ENCODE measurements around the gene TUBB4B. TPM values are rescaled to one million over a fixed set of nuclear protein-coding genes. Genes with fewer than 3 reads are reported as not detected.

Gene TUBB4B
- polyA plus RNA-seq, 1 of the 3 experiments (the other 2 are of a cell fraction), result 508 TPM

- no peak overlapping the region for H3K4me2 ChIP-seq
- no peak overlapping the region for H3K9ac ChIP-seq
- H3K79me2 ChIP-seq (ENCODE audit: insufficient read depth), result peaks cover 70% of the 10 kb centered on the region
- H3K9me2 ChIP-seq, result no peaks in the 10 kb centered on the region
- H3K4me1 ChIP-seq (ENCODE audit: control insufficient read depth in 1 of 2, insufficient read depth in 2 of 2, low read depth in 1 of 2, low read length in 1 of 2), result peaks cover 10 to 23% of the 10 kb centered on the region in 2 experiments
- DNase-seq, result no peak
- peaks cover 66% of the 10 kb centered on the region for H4K20me1 ChIP-seq (ENCODE audit: insufficient read depth)
- H2AFZ ChIP-seq (ENCODE audit: low read depth), result no peak overlapping the region
- no peak overlapping the region for H3K4me3 ChIP-seq (ENCODE audit: low read depth in 2 of 2, low read length in 1 of 2)
- H3K9me3 ChIP-seq, result no peaks in the 10 kb centered on the region
- POLR2A ChIA-PET, result no interaction called here
- CTCF ChIA-PET, result interaction anchor here (1.2 to 3.1 kb wide), 3 partner anchors 20 to 43 kb away, joined by 5 to 11 read pairs (median 6); partner anchors contain the start of gene RNF224
- no CpG with 5 or more reads among the region's 14 CpGs for WGBS (ENCODE audit: low lambda C conversion rate)
- TF ChIP-seq CHD2 (IDR thresholded peaks at IDR 0.05; ENCODE audit: low read length, partially characterized antibody) (no peak), EZH2phosphoT487 (IDR thresholded peaks at IDR 0.05; ENCODE audit: borderline replicate concordance, low read depth) (no peak), TAF1 (IDR thresholded peaks at IDR 0.05; ENCODE audit: borderline replicate concordance, low read depth, low read length) (no peak), ZBTB33 (IDR thresholded peaks at IDR 0.05; ENCODE audit: borderline replicate concordance, low read depth) (no peak), USF2 (IDR thresholded peaks at IDR 0.05; ENCODE audit: borderline replicate concordance, low read depth, low read length) (no peak), GABPA (IDR thresholded peaks at IDR 0.05; ENCODE audit: low read depth) (no peak), REST (IDR thresholded peaks at IDR 0.05; ENCODE audit: low read depth, low read length) (no peak)
- H3K27ac ChIP-seq (ENCODE audit: low read depth in 2 of 2, low read length in 1 of 2), result no peak overlapping the region
- H3K36me3 ChIP-seq (replicated peaks in 1 of 2; ENCODE audit: control insufficient read depth in 1 of 2, insufficient read depth in 2 of 2, low read length in 1 of 2), result peaks cover 3 to 21% of the 10 kb centered on the region in 2 experiments
- no peaks in the 10 kb centered on the region for H3K27me3 ChIP-seq (ENCODE audit: insufficient read depth)
- peaks cover 14% of the 10 kb centered on the region for H3F3A ChIP-seq (replicated peaks; ENCODE audit: insufficient read depth)
Observed at GRCh38 chr9:137193771-137194170, 47.3 kb upstream of the TUBB4B start.

- no peak overlapping the region for H3K4me3 ChIP-seq (ENCODE audit: low read depth in 2 of 2, low read length in 1 of 2)
- POLR2A ChIA-PET, result interaction anchor here (1.4 kb wide), 1 partner anchor 65 kb away, joined by 3 read pairs; no protein-coding TSS in a partner anchor
- H3K9me2 ChIP-seq, result no peaks in the 10 kb centered on the region
- WGBS (ENCODE audit: low lambda C conversion rate), result 77% methylated on average over 9 of the region's 16 CpGs
- H3K27me3 ChIP-seq (ENCODE audit: insufficient read depth), result no peaks in the 10 kb centered on the region
- no peak for DNase-seq
- H3K27ac ChIP-seq (ENCODE audit: low read depth in 2 of 2, low read length in 1 of 2), result no peak overlapping the region
- peaks cover 67% of the 10 kb centered on the region for H4K20me1 ChIP-seq (ENCODE audit: insufficient read depth)
- peaks cover 8% of the 10 kb centered on the region for H3F3A ChIP-seq (replicated peaks; ENCODE audit: insufficient read depth)
- no peak overlapping the region for H3K9ac ChIP-seq
- peaks cover 15 to 26% of the 10 kb centered on the region in 2 experiments for H3K4me1 ChIP-seq (ENCODE audit: control insufficient read depth in 1 of 2, insufficient read depth in 2 of 2, low read depth in 1 of 2, low read length in 1 of 2)
- H3K36me3 ChIP-seq (replicated peaks in 1 of 2; ENCODE audit: control insufficient read depth in 1 of 2, insufficient read depth in 2 of 2, low read length in 1 of 2), result peaks cover 3 to 21% of the 10 kb centered on the region in 2 experiments
- no peak overlapping the region for H3K4me2 ChIP-seq
- H3K79me2 ChIP-seq (ENCODE audit: insufficient read depth), result peaks cover 73% of the 10 kb centered on the region
- H3K9me3 ChIP-seq, result no peaks in the 10 kb centered on the region
- CTCF ChIA-PET, result interaction anchor here (1.3 to 2.0 kb wide), 4 partner anchors 28 to 165 kb away, joined by 3 to 9 read pairs (median 4); partner anchors contain the start of genes NPDC1 and RNF224
- TF ChIP-seq RFX5 (IDR thresholded peaks at IDR 0.05; ENCODE audit: low read length), result no peak
- TF ChIP-seq FOSL2 (IDR thresholded peaks at IDR 0.05; ENCODE audit: borderline replicate concordance, low read depth), result no peak
- no peak for TF ChIP-seq GATA2 (CRISPR knock-in tag; IDR thresholded peaks at IDR 0.05)
- TF ChIP-seq EP300 (IDR thresholded peaks at IDR 0.05; ENCODE audit: borderline replicate concordance in 1 of 2, low read depth in 1 of 2, low read length in 1 of 2), result no peak
- no peak for TF ChIP-seq POLR2AphosphoS5 (IDR thresholded peaks at IDR 0.05; ENCODE audit: low read depth, low read length)
- TF ChIP-seq USF2 (IDR thresholded peaks at IDR 0.05; ENCODE audit: borderline replicate concordance, low read depth, low read length), result no peak
- no peak for TF ChIP-seq TCF12 (IDR thresholded peaks at IDR 0.05)
- TF ChIP-seq NFIC (IDR thresholded peaks at IDR 0.05; ENCODE audit: borderline replicate concordance), result no peak
- TF ChIP-seq FOXM1 (IDR thresholded peaks at IDR 0.05; ENCODE audit: low read depth), result no peak
- TF ChIP-seq RXRA (IDR thresholded peaks at IDR 0.05; ENCODE audit: borderline replicate concordance, low read depth), result no peak
- no peak overlapping the region for H2AFZ ChIP-seq (ENCODE audit: low read depth)
Observed at GRCh38 chr9:137194388-137194787, 46.7 kb upstream of the TUBB4B start.

Measured in SK-N-SH (cell line).